GM19395 (cell line): ENCODE data around the gene MOGAT1.
A peak's percentile ranks its signal among the peaks of the same experiment; 100 is the strongest.
"Not testable (repeated sequence)": the region's sequence is repeated elsewhere in the genome, so short reads cannot be mapped to it uniquely, and the experiment has no call there.

Source experiments
- ATAC-seq: cut with Tn5 transposase; IDR thresholded peaks from one replicate; pipeline ENCODE4 v1.9.1; 2021; ENCODE audit warnings: mild to moderate bottlenecking, moderate library complexity; ENCODE audit not compliant: unreplicated experiment

Gene MOGAT1

DNA sequence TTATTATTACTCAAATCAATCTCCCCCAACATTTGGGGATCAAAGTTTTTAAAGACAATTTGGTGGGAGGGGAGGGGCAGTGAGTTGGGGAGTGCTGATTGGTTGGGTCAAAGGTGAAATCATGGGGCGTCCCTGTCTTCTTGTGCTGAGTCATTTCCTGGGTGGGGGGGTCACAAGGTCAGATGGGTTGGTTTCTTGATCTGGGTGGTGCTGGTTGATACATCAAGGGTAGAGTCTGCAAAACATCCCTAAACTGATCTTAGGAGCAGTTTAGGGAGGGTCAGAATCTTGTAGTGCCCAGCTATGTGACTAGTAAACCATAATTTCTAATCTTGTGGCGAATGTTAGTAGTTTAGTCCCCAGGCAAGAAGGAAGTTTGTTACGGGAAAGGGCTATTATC is 67.4 kb downstream of the MOGAT1 start:
- no peak for ATAC-seq

DNA sequence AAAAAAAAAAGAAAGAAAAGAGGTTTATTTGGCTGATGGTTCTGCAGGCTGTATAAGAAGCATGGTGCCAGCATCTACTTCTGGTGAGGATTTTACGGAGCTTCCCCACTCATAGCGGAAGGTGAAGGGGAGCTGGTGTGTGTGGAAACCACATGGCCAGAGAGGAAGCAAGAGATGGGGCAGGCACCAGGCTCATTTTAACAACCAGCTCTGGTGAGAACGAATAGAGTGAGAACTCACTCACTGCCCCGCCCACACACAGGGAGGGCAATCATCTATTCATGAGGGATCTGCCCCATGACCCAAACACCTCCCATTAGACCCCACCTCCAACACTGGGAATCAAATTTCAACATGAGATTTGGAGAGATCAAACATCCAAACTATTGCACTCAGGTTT is 68.5 kb downstream of the MOGAT1 start:
- no peak for ATAC-seq

DNA sequence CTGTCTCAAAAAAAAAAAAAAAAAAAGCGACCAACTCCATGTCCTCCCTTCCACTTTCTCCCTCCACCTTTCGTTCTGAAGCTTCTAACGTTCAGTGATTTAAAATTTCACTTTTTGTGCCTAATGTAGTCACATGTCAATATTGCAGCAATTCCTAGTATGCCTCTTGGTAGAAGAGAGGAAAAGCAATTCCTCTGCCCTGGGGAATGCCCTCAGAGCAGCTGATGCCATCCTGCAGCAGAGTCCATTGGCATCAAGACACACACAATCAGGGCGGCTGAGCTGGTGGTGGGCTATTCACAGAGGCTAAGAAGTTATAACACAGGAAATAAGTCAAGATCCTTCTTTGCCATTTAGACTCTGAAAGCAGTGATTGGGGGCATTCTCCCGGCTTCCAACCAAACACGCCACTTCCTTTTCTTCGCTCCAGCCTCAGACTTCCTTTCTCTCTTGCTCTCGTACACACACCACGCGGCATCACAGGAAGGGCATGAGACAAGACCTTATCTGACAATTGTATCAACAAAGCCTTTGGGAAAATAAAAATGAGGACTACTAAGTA is 71.9 kb downstream of the MOGAT1 start:
- no peak for ATAC-seq

DNA sequence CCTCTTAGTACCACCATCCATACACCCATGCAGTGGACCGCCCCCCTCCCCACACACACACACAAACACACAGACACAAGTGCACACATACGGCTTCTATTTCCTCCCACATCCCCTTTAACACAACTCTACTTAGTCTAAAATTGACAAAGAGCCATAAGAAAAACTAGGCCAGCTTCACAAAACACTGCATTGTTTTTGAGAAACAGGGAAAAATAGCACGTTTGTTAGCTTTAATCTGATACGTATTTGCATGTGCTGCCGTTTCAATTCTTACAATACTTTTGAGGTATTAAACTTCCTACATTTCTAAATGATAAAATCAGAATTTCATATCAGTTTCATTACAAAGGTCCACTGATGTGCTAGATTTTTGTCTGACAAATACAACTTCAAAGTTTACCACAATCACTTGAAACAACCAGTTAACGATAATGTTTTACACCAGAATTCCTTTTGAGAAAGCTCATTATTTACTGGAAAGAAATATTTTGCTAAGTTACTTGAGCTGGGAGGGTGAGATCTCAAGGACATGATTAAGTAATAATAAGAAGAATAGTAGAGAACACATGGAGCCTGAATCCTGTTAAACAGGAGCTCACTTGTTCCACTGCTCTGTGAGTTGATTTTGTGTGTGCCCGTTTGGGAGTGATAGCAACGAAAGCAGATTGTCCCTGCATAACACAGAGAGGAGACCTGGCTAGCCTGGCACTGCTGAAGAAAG is 74.5 kb downstream of the MOGAT1 start:
- no peak for ATAC-seq

DNA sequence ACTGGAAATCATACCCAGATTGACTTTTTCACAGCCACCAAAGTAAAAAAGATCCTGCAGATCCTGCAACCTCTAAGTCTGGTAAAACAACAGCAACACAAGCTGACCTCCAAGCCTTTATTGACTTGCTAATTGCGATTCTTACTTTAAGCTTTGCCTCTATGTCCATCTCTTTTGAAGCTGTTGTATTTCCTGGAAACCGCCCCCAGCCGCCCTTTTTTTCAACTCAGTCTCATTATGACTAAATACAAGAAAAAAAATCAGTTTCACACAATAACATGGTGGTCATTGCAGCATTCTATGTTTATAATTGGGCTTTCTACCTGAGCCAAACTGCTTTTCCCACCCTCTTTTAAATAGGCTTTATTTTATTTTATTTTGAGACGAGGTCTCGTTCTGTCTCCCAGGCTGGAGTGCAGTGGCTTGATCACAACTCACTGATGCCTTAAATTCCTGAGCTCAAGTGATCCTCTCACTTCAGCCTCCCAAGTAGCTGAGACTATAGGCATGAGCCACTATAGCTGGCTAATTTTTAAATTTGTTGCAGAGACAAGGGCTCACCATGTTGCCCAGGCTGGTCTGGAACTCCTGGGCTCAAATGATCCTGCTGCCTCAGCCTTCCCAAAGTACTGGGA is 76.2 kb downstream of the MOGAT1 start:
- ATAC-seq, result peak; percentile 87

DNA sequence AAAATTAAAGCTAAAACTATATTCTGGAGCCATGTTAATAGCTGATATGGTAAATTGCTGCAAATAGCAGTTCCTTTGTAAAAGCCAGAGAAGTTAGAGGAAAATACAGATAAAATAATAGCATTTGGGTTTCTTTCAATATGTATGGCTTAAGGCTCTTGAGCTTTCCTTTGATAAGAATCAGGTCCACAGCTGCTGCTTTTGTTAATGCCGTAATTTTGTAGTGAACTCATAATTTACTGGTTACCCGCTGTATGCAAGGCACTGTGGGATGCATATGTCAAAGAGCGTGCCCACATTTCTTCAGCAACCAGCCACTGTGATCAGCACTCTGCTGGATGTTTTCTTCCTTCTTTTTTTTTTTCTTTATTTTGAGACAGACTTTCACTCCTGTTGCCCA is 79.1 kb downstream of the MOGAT1 start:
- ATAC-seq, result no peak

DNA sequence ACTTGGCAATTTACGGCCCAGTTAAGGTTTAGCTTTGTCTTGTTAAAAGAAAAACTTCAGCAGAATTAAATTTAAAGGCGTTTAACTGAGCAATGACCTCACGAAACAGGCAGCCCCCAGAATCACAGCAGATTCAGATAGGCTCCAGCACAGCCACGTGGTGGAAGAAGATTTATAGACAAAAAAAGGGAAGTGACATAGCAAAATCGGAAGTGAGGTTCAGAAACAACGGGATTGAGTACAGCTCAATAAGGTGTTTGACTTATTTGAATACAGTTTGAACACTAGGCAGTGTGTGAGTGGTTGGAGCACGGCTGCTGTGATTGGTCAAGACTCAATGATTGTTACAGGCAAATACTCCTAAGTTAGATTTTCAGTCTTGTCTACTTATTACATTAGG is 79.8 kb downstream of the MOGAT1 start:
- no peak for ATAC-seq

DNA sequence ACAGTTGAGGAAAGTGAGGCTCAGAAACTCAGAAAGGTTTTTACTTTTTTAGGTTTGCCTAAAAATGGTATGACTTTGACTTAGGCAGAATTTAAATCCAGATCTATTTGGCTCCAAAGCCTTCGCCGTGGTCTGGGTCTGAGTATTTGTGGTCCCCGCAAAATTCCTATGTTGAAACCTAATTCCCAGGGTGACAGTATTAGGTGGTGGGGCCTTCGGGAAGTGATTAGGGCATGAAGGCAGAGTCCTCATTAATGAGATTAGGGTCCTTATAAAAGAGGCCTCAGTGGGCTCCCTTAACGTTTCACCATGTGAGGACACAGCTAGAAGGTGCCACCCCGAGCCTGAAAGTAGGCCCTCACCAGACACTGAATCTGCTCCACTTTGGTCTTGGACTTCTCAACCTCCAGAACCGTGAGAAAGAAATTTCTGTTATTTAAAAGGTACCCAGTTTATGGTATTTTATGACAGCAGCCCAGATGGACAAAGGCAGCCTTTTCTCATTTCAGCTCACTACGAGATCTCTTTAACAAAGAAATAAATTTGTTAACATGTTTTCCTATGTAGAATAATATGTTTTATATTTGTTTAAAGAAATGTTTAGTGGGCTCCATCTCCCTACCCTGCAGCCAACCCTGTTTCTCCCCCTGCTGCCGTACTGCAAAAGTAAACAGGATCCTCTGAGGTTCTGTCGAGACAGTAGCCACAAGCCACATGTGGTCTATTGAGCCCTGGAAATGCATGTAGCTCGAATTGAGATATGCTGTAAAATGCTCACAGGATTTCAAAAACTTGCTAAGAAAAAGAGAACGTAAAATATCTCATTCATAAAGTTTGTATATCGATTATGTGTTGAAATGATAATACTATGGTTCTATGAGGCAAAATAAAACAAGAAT is 80.6 kb downstream of the MOGAT1 start:
- no peak for ATAC-seq

DNA sequence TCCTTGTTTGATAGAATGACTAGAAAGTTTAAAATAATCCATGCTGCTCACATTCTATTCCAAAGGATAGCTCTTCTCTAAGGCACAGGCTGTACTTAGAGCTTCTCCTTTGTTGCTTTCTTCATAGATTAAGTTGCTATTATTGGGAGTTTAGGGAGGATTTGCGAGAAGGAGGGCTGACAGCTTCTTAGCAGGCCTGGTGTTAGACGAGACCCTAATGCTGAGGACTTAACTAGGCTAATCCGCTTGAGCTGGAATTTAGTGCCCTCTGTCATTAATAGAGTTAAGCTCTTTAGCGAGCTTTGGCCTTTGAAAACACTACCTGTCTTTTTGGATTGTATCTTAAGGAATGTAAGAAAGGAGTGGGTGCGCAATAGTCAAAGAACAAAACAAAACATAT is 81.3 kb downstream of the MOGAT1 start:
- no peak for ATAC-seq

DNA sequence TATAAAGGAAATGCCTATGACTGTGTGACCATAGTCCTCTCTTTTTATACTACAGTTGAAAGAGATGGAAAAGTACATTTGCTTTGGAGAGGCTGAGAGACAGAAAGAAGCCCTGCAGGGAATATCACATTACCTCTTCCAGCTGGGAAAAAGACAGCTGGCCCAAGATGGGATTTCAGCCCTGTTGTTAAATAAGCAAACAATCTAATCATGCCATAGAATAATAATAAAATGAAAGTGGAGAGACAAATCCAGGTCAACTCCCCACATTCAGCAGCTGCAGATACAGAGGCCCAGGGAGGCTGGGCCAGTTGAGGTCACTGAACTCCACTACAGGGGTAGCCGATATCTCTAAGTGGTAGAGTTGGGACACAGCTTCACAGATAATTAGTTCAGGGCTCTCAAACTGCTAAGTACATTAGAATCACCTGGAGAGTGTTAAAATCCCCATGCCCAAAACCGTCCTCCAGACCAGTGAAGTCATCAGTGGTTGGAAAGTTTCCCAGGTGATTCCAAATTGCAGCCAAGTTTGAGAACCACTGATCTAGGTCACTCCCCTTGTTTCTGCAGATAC is 81.9 kb downstream of the MOGAT1 start:
- ATAC-seq, result no peak

DNA sequence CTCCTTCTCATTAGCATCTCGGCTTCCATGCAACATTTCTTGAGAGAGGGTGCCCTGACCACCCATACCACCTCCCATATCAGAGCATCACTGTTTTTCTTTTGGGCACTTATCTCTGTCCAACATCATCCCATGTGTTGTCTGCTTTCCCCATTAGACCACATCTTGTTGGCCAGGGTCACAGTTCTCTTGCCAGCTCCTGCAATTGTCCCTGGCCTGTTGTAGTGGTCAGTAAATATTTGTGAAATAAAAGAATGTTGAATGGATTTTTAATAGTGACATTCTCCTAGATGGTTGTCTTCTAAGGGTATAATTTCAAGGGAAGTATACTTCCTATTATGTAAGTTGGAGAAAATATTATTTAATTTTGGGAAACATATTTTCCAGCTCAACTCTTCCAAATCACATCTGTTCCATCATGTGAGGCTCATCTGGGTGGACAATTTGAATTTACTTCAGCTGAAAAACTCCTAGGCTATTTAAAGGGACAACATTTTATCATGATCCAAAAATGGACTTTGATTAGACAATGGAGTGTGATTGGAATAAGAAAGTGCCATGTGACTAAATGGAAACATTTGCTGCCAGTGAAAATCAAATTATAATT is 83.0 kb downstream of the MOGAT1 start:
- no peak for ATAC-seq

DNA sequence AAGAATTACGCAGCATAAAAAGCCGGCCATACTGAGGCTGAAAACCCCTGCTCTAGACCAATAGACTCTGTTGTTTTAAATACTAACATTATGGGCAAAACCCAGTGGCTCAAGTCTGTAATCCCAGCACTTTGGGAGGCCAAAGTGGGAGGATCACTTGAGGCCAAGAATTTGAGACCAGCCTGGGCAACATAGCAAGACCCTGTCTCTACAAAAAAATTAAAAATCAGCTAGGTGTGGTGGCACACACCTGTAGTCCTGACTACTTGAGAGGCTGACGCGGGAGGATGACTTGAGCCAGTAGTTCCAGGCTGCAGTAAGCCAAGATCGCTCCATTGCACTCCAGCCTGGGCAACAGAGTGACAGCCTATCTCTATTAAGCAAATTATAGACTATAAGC is 84.1 kb downstream of the MOGAT1 start:
- ATAC-seq, result not testable (repeated sequence)

DNA sequence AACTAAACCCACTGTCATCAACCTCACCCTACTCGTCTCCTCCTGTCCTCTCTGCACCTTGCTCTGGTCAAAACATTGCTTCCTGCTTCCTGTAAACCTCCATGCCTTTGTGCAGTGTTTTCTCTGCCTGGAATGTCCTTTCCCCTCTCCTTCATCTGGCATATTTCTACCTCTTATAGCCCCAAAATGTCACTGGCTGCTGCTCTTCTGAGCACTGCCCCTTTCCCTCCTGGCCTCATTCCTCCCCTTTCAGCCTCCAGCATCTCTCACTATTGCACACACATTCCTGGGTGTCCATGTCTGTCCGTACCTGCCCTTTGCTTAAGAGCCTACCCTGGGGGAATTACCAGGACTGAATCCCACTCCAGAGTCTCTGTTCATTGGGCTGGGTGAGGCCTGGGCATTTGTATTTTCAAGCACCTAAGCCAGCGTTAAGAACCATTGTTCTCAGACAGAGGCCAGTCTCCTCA is 84.9 kb downstream of the MOGAT1 start:
- no peak for ATAC-seq

DNA sequence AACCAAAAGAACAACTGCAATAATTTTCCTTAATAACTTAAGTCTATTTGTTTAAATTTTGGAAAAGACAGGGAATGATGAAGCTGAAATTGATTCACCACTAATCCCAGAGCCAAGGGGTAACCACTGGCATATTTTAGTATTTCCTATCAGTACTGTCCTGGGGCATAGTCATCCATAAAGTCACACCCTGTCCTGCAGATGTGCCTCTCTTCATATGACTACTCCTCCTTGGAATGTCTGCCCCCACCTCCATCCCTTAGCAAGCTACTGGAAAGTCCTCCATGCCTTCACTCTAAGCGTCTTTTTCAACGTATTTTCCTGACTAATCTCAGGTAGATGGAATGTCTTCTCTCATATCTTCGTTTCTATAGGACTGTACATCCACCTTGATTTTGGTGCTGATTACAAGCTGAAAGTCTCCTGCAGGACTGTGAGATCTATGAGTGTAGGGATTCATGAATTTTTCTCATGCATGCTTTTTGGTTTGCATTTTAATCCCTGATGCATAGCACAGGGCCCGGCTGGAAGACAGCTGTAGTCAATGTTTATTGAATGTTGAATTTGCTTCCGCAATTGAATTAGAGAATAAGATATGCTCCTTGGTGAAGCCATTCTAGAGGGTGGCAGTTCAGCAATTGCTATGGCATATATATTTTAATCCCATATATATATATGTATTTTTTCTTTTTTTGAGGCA is 85.6 kb downstream of the MOGAT1 start:
- ATAC-seq, result no peak
